IPS-11a (cell line): ENCODE results near the gene LARGE2.

Experiments
- H3K4me3 ChIP-seq: one replicate; pipeline ENCODE4 v1.5.1; 2013; ENCODE audit warnings: low read depth, low read length, control low read depth

LARGE2 gene

GRCh38 chr11:45928535-45929215 lies 6.2 kb downstream of the LARGE2 start:
- H3K4me3 ChIP-seq = no peak overlapping the region

- H3K4me3 ChIP-seq = no peak overlapping the region
These were observed 7.1 kb downstream of the LARGE2 start for GRCh38 chr11:45929486-45930030.

GRCh38 chr11:45930031-45930794 lies 7.8 kb downstream of the LARGE2 start:
- no peak overlapping the region for H3K4me3 ChIP-seq

GRCh38 chr11:45930951-45931570 lies 8.6 kb downstream of the LARGE2 start:
- no peak overlapping the region for H3K4me3 ChIP-seq

- H3K4me3 ChIP-seq = no peak overlapping the region
These were observed 9.3 kb downstream of the LARGE2 start for GRCh38 chr11:45931739-45932138.

- no peak overlapping the region for H3K4me3 ChIP-seq
These were observed 9.8 kb downstream of the LARGE2 start for GRCh38 chr11:45932217-45932616.

GRCh38 chr11:45933131-45933831 lies 10.8 kb downstream of the LARGE2 start:
- no peak overlapping the region for H3K4me3 ChIP-seq

- H3K4me3 ChIP-seq = no peak overlapping the region
These were observed 11.6 kb downstream of the LARGE2 start for GRCh38 chr11:45933846-45934579.

GRCh38 chr11:45934580-45935318 lies 12.3 kb downstream of the LARGE2 start:
- no peak overlapping the region for H3K4me3 ChIP-seq

- no peak overlapping the region for H3K4me3 ChIP-seq
These were observed 13.1 kb downstream of the LARGE2 start for GRCh38 chr11:45935349-45936064.

- no peak overlapping the region for H3K4me3 ChIP-seq
These were observed 14.1 kb downstream of the LARGE2 start for GRCh38 chr11:45936511-45937054.

- no peak overlapping the region for H3K4me3 ChIP-seq
These were observed 15.5 kb downstream of the LARGE2 start for GRCh38 chr11:45937916-45938315.

- no peak overlapping the region for H3K4me3 ChIP-seq
These were observed 17.4 kb downstream of the LARGE2 start for GRCh38 chr11:45939836-45940235.

- no peak overlapping the region for H3K4me3 ChIP-seq
These were observed 18.8 kb downstream of the LARGE2 start for GRCh38 chr11:45941285-45941684.

GRCh38 chr11:45942381-45942780 lies 19.9 kb downstream of the LARGE2 start:
- H3K4me3 ChIP-seq = no peak overlapping the region

GRCh38 chr11:45945397-45945999 lies 23.0 kb downstream of the LARGE2 start:
- H3K4me3 ChIP-seq = no peak overlapping the region

- no peak overlapping the region for H3K4me3 ChIP-seq
These were observed 25.4 kb downstream of the LARGE2 start for GRCh38 chr11:45947885-45948284.

GRCh38 chr11:45948356-45948755 lies 25.9 kb downstream of the LARGE2 start:
- H3K4me3 ChIP-seq = no peak overlapping the region
